Stomach smooth muscle (tissue), 2 donors: Measurements from ENCODE around the gene MSH3.

ENCODE experiments used
- H3K27ac ChIP-seq: one replicate; pipeline ENCODE4 v1.7.0; 2013; ENCODE audit warnings: mild to moderate bottlenecking, low read length, inconsistent platforms
- H3K27me3 ChIP-seq, 2 donors: one replicate each; pipeline ENCODE4 v1.7.0; 2013; ENCODE audit warnings: low read length in 2 of 2; ENCODE audit not compliant: insufficient read depth in 2 of 2, control insufficient read depth in 1 of 2
- H3K36me3 ChIP-seq, 2 donors: one replicate each; pipeline ENCODE4 v1.7.0; 2013; ENCODE audit warnings: low read length in 2 of 2; ENCODE audit not compliant: control insufficient read depth in 2 of 2, insufficient read depth in 2 of 2
- H3K4me1 ChIP-seq: one replicate; pipeline ENCODE4 v1.7.0; 2013; ENCODE audit warnings: low read length; ENCODE audit not compliant: control insufficient read depth, insufficient read depth
- H3K4me3 ChIP-seq, 2 donors: one replicate each; pipeline ENCODE4 v1.7.0; 2013; ENCODE audit warnings: low read length in 2 of 2
- H3K9ac ChIP-seq, 2 donors: one replicate each; pipeline ENCODE4 v1.7.0; 2013; ENCODE audit warnings: low read length in 2 of 2, mild to moderate bottlenecking in 1 of 2
- H3K9me3 ChIP-seq, 2 donors: one replicate each; pipeline ENCODE4 v1.7.0; 2013; ENCODE audit warnings: low read length in 2 of 2; ENCODE audit not compliant: control insufficient read depth in 2 of 2
- donor health status: healthy.
- donor health status: Pancreatic carcinoma.

The MSH3 gene

GRCh38 chr5:80688648-80689420, 34.4 kb downstream of the MSH3 start:
- H3K9me3 ChIP-seq, result no peaks in the 10 kb centered on the region
- H3K4me3 ChIP-seq, result no peak overlapping the region
- no peaks in the 10 kb centered on the region for H3K36me3 ChIP-seq
- no peaks in the 10 kb centered on the region for H3K27me3 ChIP-seq
- H3K9ac ChIP-seq, result no peak overlapping the region
- H3K27ac ChIP-seq, result no peak overlapping the region
- no peaks in the 10 kb centered on the region for H3K4me1 ChIP-seq

GRCh38 chr5:80689627-80690026, 35.2 kb downstream of the MSH3 start:
- Histone ChIP-seq H3K27me3 (no peaks in the 10 kb centered on the region), H3K4me1 (no peaks in the 10 kb centered on the region), H3K27ac (no peak overlapping the region), H3K4me3 (no peak overlapping the region), H3K9me3 (no peaks in the 10 kb centered on the region), H3K36me3 (no peaks in the 10 kb centered on the region), H3K9ac (no peak overlapping the region)

- peaks cover 0 to 2% of the 10 kb centered on the region in 2 donors for H3K36me3 ChIP-seq
Observed at GRCh38 chr5:80695666-80696065, 41.2 kb downstream of the MSH3 start.

GRCh38 chr5:80696450-80696849, 42.0 kb downstream of the MSH3 start:
- Histone ChIP-seq H3K27ac (no peak overlapping the region), H3K4me3 (no peak overlapping the region), H3K9me3 (no peaks in the 10 kb centered on the region), H3K9ac (no peak overlapping the region), H3K4me1 (no peaks in the 10 kb centered on the region), H3K27me3 (no peaks in the 10 kb centered on the region), H3K36me3 (peaks cover 2% of the 10 kb centered on the region in 2 donors)

More at GRCh38 chr5:80695666-80696065, 41.2 kb downstream of the MSH3 start:
- Histone ChIP-seq H3K9ac (no peak overlapping the region), H3K27me3 (no peaks in the 10 kb centered on the region), H3K4me1 (no peaks in the 10 kb centered on the region), H3K9me3 (no peaks in the 10 kb centered on the region), H3K4me3 (no peak overlapping the region), H3K27ac (no peak overlapping the region)

GRCh38 chr5:80697100-80697499, 42.6 kb downstream of the MSH3 start:
- peaks cover 2 to 3% of the 10 kb centered on the region in 2 donors for H3K36me3 ChIP-seq
- H3K9ac ChIP-seq, result no peak overlapping the region
- no peak overlapping the region for H3K27ac ChIP-seq
- H3K9me3 ChIP-seq, result no peaks in the 10 kb centered on the region
- H3K4me3 ChIP-seq, result no peak overlapping the region
- H3K4me1 ChIP-seq, result no peaks in the 10 kb centered on the region
- no peaks in the 10 kb centered on the region for H3K27me3 ChIP-seq

GRCh38 chr5:80698369-80698768, 43.9 kb downstream of the MSH3 start:
- Histone ChIP-seq H3K4me1 (no peaks in the 10 kb centered on the region), H3K27ac (no peak overlapping the region), H3K9ac (no peak overlapping the region), H3K9me3 (no peaks in the 10 kb centered on the region), H3K36me3 (peaks cover 5 to 6% of the 10 kb centered on the region in 2 donors), H3K27me3 (no peaks in the 10 kb centered on the region), H3K4me3 (no peak overlapping the region)

GRCh38 chr5:80701597-80701996, 47.1 kb downstream of the MSH3 start:
- H3K27ac ChIP-seq, result no peak overlapping the region
- H3K4me1 ChIP-seq, result no peaks in the 10 kb centered on the region
- H3K9ac ChIP-seq, result no peak overlapping the region
- peaks cover 5 to 6% of the 10 kb centered on the region in 2 donors for H3K36me3 ChIP-seq
- H3K27me3 ChIP-seq, result no peaks in the 10 kb centered on the region
- H3K4me3 ChIP-seq, result no peak overlapping the region
- no peaks in the 10 kb centered on the region for H3K9me3 ChIP-seq

- H3K36me3 ChIP-seq, result peaks cover 4 to 5% of the 10 kb centered on the region in 2 donors
- no peaks in the 10 kb centered on the region for H3K9me3 ChIP-seq
- no peak overlapping the region for H3K4me3 ChIP-seq
- H3K9ac ChIP-seq, result no peak overlapping the region
- H3K27ac ChIP-seq, result no peak overlapping the region
- H3K27me3 ChIP-seq, result no peaks in the 10 kb centered on the region
- no peaks in the 10 kb centered on the region for H3K4me1 ChIP-seq
Observed at GRCh38 chr5:80703291-80703690, 48.8 kb downstream of the MSH3 start.

GRCh38 chr5:80703747-80704146, 49.3 kb downstream of the MSH3 start:
- Histone ChIP-seq H3K9me3 (no peaks in the 10 kb centered on the region), H3K9ac (no peak overlapping the region), H3K27me3 (no peaks in the 10 kb centered on the region), H3K4me3 (no peak overlapping the region), H3K27ac (no peak overlapping the region), H3K4me1 (no peaks in the 10 kb centered on the region), H3K36me3 (peaks cover 4 to 5% of the 10 kb centered on the region in 2 donors)

- Histone ChIP-seq H3K4me3 (no peak overlapping the region), H3K36me3 (peaks cover 4 to 5% of the 10 kb centered on the region in 2 donors), H3K9ac (no peak overlapping the region), H3K27me3 (no peaks in the 10 kb centered on the region), H3K4me1 (no peaks in the 10 kb centered on the region), H3K9me3 (no peaks in the 10 kb centered on the region), H3K27ac (no peak overlapping the region)
Observed at GRCh38 chr5:80704221-80704620, 49.8 kb downstream of the MSH3 start.

- Histone ChIP-seq H3K9ac (no peak overlapping the region), H3K27me3 (no peaks in the 10 kb centered on the region), H3K27ac (no peak overlapping the region), H3K9me3 (no peaks in the 10 kb centered on the region), H3K4me3 (no peak overlapping the region), H3K36me3 (peaks cover 4 to 5% of the 10 kb centered on the region in 2 donors), H3K4me1 (no peaks in the 10 kb centered on the region)
Observed at GRCh38 chr5:80705216-80705769, 50.8 kb downstream of the MSH3 start.
